GM19035 (cell line): ENCODE measurements around the gene PRPF19.
A peak's percentile ranks its signal among the peaks of the same experiment; 100 is the strongest.

Source experiments
- ATAC-seq: cut with Tn5 transposase; IDR thresholded peaks from one replicate; pipeline ENCODE4 v1.9.1; 2021; ENCODE audit not compliant: unreplicated experiment

The PRPF19 gene

DNA sequence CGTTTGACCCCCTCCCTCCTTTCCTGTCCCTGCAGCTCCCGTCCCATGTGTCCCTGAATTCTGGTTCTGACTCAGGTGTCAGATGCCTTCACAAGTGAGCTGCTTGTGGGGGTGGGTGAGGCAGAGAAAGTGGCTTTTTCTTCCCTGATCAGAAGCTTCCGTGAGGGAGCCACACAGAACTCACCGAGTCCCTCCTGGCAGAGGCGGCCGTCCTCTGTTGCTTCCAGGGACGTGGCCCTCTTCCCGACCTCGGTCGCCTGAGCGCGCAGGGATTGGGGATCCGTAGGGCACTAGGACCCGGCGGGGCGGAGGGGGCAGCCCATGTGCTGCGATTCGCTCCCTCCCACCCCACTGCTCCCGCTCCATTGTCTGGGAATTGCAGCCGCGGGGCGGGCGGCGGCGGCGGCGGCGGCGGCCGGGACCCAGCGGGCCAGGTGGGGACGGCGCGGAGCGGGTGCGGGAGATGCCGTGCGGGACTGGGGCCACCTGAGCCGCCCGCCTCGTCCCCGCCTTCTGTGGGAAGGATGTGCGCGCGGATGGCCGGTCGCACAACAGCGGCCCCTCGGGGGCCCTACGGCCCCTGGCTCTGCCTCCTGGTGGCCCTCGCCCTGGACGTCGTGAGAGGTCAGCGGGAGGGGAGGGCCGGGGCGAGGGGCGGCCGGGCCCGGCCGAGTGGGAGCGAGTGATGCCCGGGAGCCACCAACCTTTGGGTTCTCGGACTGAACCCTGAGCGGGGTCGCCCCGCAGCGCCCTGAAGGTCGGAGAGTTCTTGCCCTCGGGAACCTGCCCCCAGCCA, 17.9 kb upstream of the PRPF19 start, which contains the start of gene TMEM132A:
TMEM132A (plus strand) TSS at position 351 of the 796 bp plus-strand sequence; CDS start at position 525, 174 bp downstream.
- no peak for ATAC-seq

- ATAC-seq, result no peak
These were observed 17.4 kb upstream of the PRPF19 start for GRCh38 chr11:60923800-60924109.

DNA sequence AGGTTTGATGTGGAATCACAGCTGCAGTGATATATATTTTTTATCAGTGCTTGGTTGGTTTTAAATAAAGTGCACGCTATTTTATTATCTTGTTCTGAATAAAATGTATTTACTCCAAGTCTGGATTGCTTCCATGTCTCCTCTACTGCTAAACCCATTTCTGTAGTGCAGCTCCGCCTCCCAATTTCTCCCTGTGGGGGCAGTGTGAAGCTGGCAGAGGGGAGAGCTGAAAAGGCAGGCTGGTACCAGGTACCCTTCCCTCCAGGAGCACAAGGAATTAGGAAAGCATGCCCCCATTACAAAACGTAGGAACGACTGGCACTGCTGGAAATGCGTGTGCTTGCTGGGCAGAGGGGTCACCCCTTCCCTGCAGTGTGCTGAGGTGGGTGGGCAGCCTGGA, 16.9 kb upstream of the PRPF19 start:
- no peak for ATAC-seq

- ATAC-seq, result no peak
These were observed 16.5 kb upstream of the PRPF19 start for GRCh38 chr11:60922906-60923305.

GRCh38 chr11:60921777-60922335, 15.5 kb upstream of the PRPF19 start:
- no peak for ATAC-seq

DNA sequence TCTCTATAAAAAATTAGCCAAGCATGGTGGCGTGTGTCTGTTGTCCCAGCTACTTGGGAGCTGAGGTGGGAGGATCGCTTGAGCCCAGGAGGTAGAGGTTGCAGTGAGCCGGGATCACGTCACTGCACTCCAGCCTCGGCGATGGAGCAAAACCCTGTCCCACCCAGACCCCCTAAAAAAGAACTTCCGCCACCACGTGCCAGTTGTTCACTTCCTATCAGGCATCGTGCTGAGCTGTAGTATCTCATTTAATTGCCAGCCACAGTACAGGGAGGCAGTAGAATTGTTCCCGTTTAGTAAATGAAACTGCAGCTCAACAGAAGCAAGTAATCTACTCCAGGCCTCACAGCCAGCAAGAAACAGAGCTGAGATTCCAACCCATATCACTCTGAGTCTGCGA, 14.9 kb upstream of the PRPF19 start:
- ATAC-seq, result no peak

DNA sequence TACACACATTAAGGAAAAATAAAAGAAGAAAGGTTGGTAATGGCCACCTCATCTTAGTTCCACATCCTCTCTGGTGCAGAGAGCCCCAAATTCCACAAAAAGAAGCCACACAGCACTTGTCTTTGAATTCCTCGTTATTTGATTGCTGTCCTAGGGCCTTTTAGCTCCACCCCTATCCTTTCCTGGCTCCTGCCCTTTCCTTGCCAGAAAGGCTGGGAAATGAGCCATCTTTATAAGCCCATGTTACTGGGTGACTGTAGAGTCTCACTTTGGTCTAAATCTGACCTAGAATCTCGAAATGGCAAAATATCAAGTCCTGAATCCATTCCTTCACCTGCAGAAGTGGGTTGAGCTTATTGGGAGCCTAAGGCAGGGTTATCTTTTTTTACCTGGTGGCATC, 13.6 kb upstream of the PRPF19 start:
- ATAC-seq, result no peak

GRCh38 chr11:60919320-60919719, 12.9 kb upstream of the PRPF19 start:
- ATAC-seq, result no peak

DNA sequence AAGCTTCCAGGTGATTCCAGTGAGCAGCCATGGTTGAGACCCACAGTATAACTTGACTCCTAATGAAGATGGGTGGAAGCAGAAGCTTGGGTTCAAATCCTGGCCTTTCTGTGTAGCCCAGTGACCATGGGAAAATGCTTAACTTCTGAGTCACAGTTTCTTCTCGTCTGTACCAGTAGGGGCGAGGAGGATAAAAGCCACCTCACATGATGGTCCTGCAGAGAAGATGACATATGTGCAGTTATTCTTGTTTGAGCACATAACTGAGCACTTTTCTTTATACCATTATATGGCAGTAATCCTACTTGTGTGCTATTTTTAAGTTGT, 12.5 kb upstream of the PRPF19 start:
- ATAC-seq, result no peak

GRCh38 chr11:60918251-60918938, 12.0 kb upstream of the PRPF19 start:
- ATAC-seq, result no peak

DNA sequence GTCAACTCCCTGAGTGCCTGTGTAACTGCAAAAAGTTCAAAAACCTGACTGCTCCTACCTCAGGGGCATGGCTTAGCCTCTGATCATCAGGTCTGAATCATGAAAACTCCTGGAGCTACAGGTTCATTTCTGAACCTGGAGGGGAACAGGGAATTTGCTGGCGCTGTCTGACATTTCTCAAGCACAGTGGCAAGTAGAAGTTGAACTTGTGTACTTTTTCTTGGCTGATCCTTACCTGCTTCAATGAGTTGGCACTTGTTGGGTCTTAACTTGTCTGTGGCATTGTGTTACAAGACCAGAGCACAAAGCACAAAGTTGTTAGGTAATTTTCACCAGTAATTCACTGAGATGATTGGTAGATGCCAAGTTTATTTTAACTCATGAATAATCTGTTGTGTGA, 10.9 kb upstream of the PRPF19 start:
- ATAC-seq, result no peak

DNA sequence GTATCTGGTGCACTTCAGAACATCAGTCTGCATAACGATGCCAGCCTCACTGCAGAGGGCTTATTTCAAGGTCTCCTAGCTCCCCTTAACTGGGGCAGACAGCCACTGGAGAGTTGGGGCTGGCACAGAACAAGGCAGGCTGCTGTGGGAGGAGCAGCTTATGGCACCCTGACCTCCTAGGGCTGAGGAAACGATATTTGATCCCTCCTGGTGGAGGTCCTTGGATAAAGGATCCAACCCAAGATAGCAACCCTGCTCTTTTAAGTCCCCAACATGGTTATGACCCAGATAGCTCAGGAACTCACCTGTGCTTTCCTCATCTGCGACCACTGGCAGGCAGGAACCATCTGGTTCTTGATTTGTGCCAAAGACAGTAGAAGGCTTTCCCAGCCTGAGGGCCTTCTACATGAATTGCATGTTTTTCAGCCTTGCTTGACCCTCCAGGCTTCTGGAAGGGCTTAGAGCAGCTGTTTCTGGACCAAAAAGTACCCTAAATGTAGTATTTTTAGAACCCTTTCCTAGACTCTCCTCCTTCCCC, 10.4 kb upstream of the PRPF19 start:
- no peak for ATAC-seq

GRCh38 chr11:60915248-60915914, 9.0 kb upstream of the PRPF19 start:
- ATAC-seq, result peak; percentile 40

DNA sequence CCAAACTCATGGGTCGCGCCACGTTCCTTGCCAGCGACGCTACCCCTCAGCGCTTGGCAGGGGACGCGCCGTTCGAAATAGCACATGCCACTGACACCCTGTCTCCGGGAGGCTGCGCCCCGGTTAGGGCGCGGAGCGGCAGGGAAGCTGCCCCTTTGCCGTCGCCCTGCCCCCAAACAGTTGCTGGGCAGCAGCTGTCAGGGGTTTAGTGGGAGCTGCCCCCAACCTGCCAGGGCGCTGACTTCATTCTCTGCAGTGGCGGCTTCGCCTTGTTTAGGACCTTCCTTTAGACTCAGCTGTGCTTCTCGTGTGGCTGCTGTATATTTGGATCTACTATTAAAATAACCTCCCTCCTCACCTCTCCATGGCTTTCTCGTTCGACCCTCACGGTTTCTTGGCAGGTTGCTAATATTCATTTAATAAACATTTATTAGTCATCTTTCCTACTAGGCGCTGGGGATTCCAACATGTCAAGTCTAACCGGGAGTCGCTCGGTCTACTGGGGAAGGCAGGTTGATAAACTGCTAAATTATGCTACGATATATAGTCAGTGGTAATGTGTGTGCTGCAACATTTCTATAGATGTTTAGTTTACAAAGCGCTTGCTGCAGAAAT, 8.4 kb upstream of the PRPF19 start:
- peak; percentile 4 for ATAC-seq

DNA sequence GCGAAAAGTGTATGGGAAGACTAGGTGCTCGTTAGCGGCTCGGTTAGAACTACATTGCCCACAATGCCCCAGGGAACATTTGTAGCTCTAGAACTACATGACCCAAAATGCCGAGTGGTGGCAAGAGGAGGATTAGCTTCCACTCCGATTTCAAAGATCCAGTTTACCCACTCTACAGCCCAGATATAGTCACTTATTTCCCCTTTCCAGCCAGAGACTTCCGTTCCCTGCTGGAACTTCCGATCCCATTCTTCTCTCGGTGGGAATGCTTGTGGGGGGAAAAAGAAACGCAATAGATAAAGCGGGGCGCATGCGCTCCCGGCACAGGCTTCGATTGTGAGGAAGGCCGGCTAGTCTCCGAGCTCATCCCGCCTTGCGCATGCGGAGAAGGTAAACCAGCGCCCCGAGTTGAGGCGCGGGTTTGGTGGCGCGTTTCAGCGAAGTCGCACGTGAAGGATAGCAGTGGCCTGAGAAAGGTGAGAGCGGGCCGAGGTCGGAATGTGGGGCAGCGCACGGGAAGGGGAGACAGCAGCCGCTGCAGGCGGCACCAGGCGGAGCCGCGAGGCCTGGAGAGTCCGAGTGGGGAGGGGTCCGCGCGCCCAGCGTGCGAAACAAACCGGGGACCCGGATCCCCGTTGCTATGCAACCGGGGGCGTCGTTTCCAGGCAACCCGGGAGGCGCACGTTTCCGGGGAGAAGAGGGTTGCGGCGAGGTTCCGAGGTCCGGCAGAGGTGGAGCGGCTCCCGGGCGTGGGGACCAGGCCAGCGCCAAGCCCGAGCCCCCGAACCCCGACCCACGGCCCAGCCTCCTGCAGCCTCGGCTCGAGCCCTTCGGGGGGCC, 7.6 kb upstream of the PRPF19 start, which contains the start of gene TMEM109:
TMEM109 (plus strand) TSS at position 366 of the 840 bp plus-strand sequence. CDS start 5,536 bp downstream, outside the sequence.
- ATAC-seq, result peak; percentile 50

- ATAC-seq, result no peak
These were observed 6.6 kb upstream of the PRPF19 start for GRCh38 chr11:60912851-60913528.

DNA sequence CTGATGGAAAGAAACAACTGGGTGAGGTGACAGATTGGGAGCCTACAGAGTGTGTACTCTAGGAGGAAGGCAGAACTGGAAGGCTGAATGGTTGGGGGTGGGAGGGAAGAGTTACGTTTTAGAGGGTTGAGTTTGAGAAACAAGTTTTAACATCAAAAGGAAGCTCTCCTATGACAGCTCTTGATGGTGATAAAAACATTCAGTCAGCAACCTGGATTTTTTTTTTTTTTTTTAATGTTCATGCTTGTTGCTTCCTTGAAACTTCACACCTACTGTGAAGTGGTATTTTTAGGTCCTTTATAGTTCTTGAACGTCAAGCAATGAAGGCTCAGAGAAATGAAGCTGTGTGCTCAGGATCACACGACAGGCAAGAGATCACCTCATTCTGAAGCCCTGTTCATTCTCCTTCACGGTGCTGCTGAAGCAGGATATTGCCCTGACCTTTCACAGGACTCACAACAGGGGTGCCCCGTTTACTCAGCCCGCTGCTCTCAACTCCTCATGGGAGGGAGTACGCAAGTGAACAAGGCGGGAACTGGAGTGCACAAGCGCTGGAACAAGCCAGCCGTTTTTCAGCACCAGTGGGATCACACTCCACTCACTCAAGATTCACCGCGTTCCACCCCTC, 6.0 kb upstream of the PRPF19 start:
- no peak for ATAC-seq

- no peak for ATAC-seq
These were observed 4.5 kb upstream of the PRPF19 start for GRCh38 chr11:60910711-60911380.

GRCh38 chr11:60910281-60910687, 3.9 kb upstream of the PRPF19 start:
- peak; percentile 35 for ATAC-seq
